ENCODE measurements around the gene RHOXF2B.

RHOXF2B gene

DNA sequence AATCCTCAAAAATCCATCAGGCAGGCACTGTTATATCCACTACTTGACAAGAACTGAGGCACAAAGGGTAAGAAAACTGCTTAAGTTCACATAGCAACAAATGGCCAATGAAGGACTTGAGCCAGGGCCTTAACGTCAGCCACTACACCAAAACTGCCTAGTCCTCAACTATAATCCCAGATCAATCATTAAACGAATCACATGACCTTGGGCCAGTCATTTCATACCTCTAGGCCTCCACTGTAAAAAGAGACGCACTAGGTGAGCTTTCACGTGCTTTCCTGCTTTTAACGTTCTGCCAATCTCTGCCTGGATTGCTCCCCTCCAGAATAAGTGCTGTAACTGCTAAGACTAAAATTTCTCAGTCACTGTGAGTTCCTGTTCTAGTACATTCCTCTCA is 54.7 kb downstream of the RHOXF2B start:
- H3K27ac ChIP-seq (ENCODE audit: low read depth in 2 of 2, low read length in 2 of 2): no peak overlapping the region
- no peaks in the 10 kb centered on the region for H3K36me3 ChIP-seq (ENCODE audit: control insufficient read depth in 2 of 2, insufficient read depth in 2 of 2, low read length in 2 of 2)
- no peaks in the 10 kb centered on the region for H3K4me1 ChIP-seq (ENCODE audit: control insufficient read depth in 2 of 2, insufficient read depth in 2 of 2, low read length in 2 of 2)
- H3K4me3 ChIP-seq (ENCODE audit: low read length in 2 of 2): no peak overlapping the region
- H3K9ac ChIP-seq (ENCODE audit: low read depth in 1 of 2, low read length in 2 of 2): no peak overlapping the region
- no peaks in the 10 kb centered on the region for H3K9me3 ChIP-seq (ENCODE audit: control insufficient read depth in 2 of 2, low read length in 2 of 2)
- H3K27me3 ChIP-seq (ENCODE audit: control insufficient read depth in 2 of 2, insufficient read depth in 2 of 2, low read length in 2 of 2): no peaks in the 10 kb centered on the region
